Stomach (tissue), 4 donors: ENCODE results near the gene TRIM61.

Experiments
- CTCF ChIP-seq, 7 experiments: fragments of 450-650 bp in 4 of 7; fragments of 200-600 bp in 3 of 7; sonication (generic) in 3 of 7; IDR thresholded peaks; one replicate each; pipeline ENCODE4 v1.5.1; 2016 to 2019; ENCODE audit warnings: antibody characterized with exemption in 7 of 7, control low read depth in 2 of 7, mild to moderate bottlenecking in 1 of 7
- EP300 ChIP-seq: sonication (generic); formaldehyde crosslinking; IDR thresholded peaks from one replicate; pipeline ENCODE4 v1.6.1; 2017; ENCODE audit warnings: antibody characterized with exemption
- POLR2A ChIP-seq, 4 donors: fragments of 450-650 bp; IDR thresholded peaks; one replicate each; pipeline ENCODE4 v1.6.1; 2016; ENCODE audit warnings: antibody characterized with exemption in 4 of 4, control low read depth in 2 of 4, mild to moderate bottlenecking in 1 of 4, moderate library complexity in 1 of 4

GRCh38 chr4:164948975-164949374 is 28.5 kb downstream of the TRIM61 start:
- TF ChIP-seq CTCF (IDR thresholded peaks at IDR 0.05) = no peak
- no peak for TF ChIP-seq EP300
- TF ChIP-seq POLR2A (IDR thresholded peaks at IDR 0.05) = no peak
